ENCODE measurements around the gene GPD1L. TPM values are rescaled to one million over a fixed set of nuclear protein-coding genes. Genes with fewer than 3 reads are reported as not detected.

Gene GPD1L
- total and polyA plus RNA-seq, 2 of the 13 experiments (the other 11 are each of a cell fraction or from before 2014, with no cell fraction given), result 4.9 to 13.7 TPM

- no peak for TF ChIP-seq ZNF224 (CRISPR knock-in tag; IDR thresholded peaks at IDR 0.05)
Observed at GRCh38 chr3:32126305-32127015, 20.0 kb downstream of the GPD1L start (continued).

GRCh38 chr3:32127219-32127826 is 20.9 kb downstream of the GPD1L start:
- BruUV-seq (replicated peaks), result no TSS peak
- CTCF ChIA-PET (ENCODE audit: low intra/inter-chr PET ratio, low total read pairs), result no interaction called here
- WGBS (ENCODE audit: low lambda C conversion rate), result 70% methylated on average over 10 of the region's 10 CpGs
- POLR2A ChIA-PET, result no interaction called here
- TF ChIP-seq ATF2 (CRISPR knock-in tag; IDR thresholded peaks at IDR 0.05) (no peak), HNF4A (CRISPR knock-in tag; IDR thresholded peaks at IDR 0.05) (peak; percentile 31), ZNF20 (CRISPR knock-in tag; IDR thresholded peaks at IDR 0.05) (no peak), ZNF574 (CRISPR knock-in tag; IDR thresholded peaks at IDR 0.05) (no peak)
- Histone ChIP-seq H3K9me3 (ENCODE audit: low read length) (no peaks in the 10 kb centered on the region), H3K79me2 (ENCODE audit: insufficient read depth, low read length) (no peaks in the 10 kb centered on the region), H3K4me3 (replicated peaks in 1 of 3; ENCODE audit: insufficient read depth in 1 of 3, low read depth in 2 of 3, low read length in 3 of 3) (no peak overlapping the region), H4K20me1 (ENCODE audit: insufficient read depth, low read length) (no peaks in the 10 kb centered on the region), H3K9ac (ENCODE audit: insufficient read depth, low read depth, low read length) (no peak overlapping the region), H3K27me3 (ENCODE audit: control insufficient read depth in 1 of 2, insufficient read depth in 2 of 2, low read length in 2 of 2) (no peaks in the 10 kb centered on the region), H3K4me2 (ENCODE audit: low read depth, low read length) (no peak overlapping the region), H3K36me3 (replicated peaks in 1 of 2; ENCODE audit: control insufficient read depth in 1 of 2, insufficient read depth in 2 of 2, low read length in 2 of 2) (no peaks in the 10 kb centered on the region), H3K4me1 (ENCODE audit: insufficient read depth, low read length) (peaks cover 54% of the 10 kb centered on the region), H3K27ac (ENCODE audit: extremely low read length, insufficient read depth, low read length) (no peak overlapping the region), H2AFZ (ENCODE audit: low read length) (no peak overlapping the region)
- intact Hi-C loops (cut with micrococcal nuclease; ENCODE audit: unreplicated experiment), result no loop called here
- peak; percentile 56 for ATAC-seq
- no peak for DNase-seq (ENCODE audit: low spot score)
- in situ Hi-C loops (cut with HindIII; ENCODE audit: extremely low pct_ligation_motif_present, low pct_unique_long_range_greater_than_20kb), result no loop called here
- no peak for FAIRE-seq
